ENCODE data around the gene ST3GAL4. TPM values are rescaled to one million over a fixed set of nuclear protein-coding genes. Genes with fewer than 3 reads are reported as not detected.

Gene ST3GAL4
- total RNA-seq, 1 experiment from 2014 or later = 13.6 TPM

DNA sequence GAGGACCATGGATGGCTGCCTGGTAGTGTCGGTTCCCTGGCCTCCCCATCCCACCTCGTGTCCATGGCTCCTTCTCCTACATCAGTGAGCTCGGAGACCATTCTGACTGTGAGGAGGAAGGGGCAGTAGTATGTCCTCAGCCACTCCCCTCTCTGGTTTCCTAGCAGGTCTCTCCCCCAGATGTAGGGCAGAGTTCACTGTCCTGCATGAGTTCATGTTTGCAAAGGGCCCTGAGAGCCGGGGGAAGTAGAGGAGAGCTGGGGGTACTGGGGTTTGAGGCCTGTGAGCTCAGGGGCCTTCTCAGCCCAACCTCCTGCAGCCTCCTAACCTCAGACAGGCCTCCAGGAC lies 18.4 kb upstream of the ST3GAL4 start:
- no peak overlapping the region for H4K8ac ChIP-seq (replicated peaks; ENCODE audit: insufficient read length, low read depth, low read length)
- WGBS (ENCODE audit: extremely low coverage, insufficient read length, low lambda C conversion rate) = no CpG with 5 or more reads among the region's 4 CpGs
- no peak for DNase-seq
- no peak overlapping the region for H3K23ac ChIP-seq (ENCODE audit: insufficient read length, low read depth, low read length)
- Mint-ChIP-seq H3K36me3 (ENCODE audit: insufficient read depth in 1 of 3, low read depth in 3 of 3) (peaks cover 13 to 54% (median 42%) of the 10 kb centered on the region in 3 experiments; a peak in 6 of 7 replicates), H3K27me3 (ENCODE audit: low read depth) (no peaks in the 10 kb centered on the region), H3K4me3 (no peak overlapping the region), H3K4me1 (peaks cover 18 to 20% of the 10 kb centered on the region in 2 experiments), H3K27ac (0 out of 7 replicates have a peak overlapping the region, but pooled peaks of 1 of the 3 experiments have one; percentile 10), H3K9me3 (no peaks in the 10 kb centered on the region)
- H2AK5ac ChIP-seq (ENCODE audit: insufficient read length, low read length) = no peak overlapping the region
- no peak overlapping the region for H2BK15ac ChIP-seq (ENCODE audit: low read depth, low read length)
- H3K27me3 ChIP-seq (ENCODE audit: insufficient read depth, low read length) = no peaks in the 10 kb centered on the region
- no peak overlapping the region for H2AFZ ChIP-seq (ENCODE audit: low read length)
- no peak overlapping the region for H2BK120ac ChIP-seq (ENCODE audit: low read depth, low read length, poor library complexity, severe bottlenecking)
- H3K4me2 ChIP-seq (ENCODE audit: insufficient read depth, insufficient read length, low read length) = no peak overlapping the region
- peaks cover 3% of the 10 kb centered on the region for H4K20me1 ChIP-seq (ENCODE audit: control insufficient read depth, insufficient read depth, insufficient read length)
- no peak overlapping the region for H3K9ac ChIP-seq (ENCODE audit: extremely low read depth, insufficient read length, low read length)
- H3K79me2 ChIP-seq (ENCODE audit: insufficient read depth, low read length) = no peaks in the 10 kb centered on the region
- H3K23me2 ChIP-seq (ENCODE audit: insufficient read length, low read depth, low read length, poor library complexity, severe bottlenecking) = no peaks in the 10 kb centered on the region
- H3K4me1 ChIP-seq (ENCODE audit: insufficient read depth, low read length) = no peaks in the 10 kb centered on the region; the same call in 1 of the 2 replicates
- H2BK12ac ChIP-seq (ENCODE audit: insufficient read length, low read depth, low read length) = no peak overlapping the region
- no peak overlapping the region for H2BK5ac ChIP-seq (ENCODE audit: insufficient read length, low read length)
- no peaks in the 10 kb centered on the region for H3K79me1 ChIP-seq (ENCODE audit: insufficient read depth, low read depth, low read length, poor library complexity, severe bottlenecking)
- H4K5ac ChIP-seq (ENCODE audit: insufficient read length, low read depth, low read length) = no peak overlapping the region
- no peak overlapping the region for H2BK20ac ChIP-seq (ENCODE audit: low read depth, low read length, poor library complexity, severe bottlenecking)
- TF ChIP-seq CTCF (conservative IDR thresholded peaks at IDR 0.05) = no peak
- H3T11ph ChIP-seq (ENCODE audit: low read length) = no peak overlapping the region
- H3K14ac ChIP-seq (ENCODE audit: insufficient read depth, low read length) = no peak overlapping the region
- H3K27ac ChIP-seq (ENCODE audit: insufficient read length, low read depth, low read length) = no peak overlapping the region
- no peak overlapping the region for H3K56ac ChIP-seq (ENCODE audit: insufficient read length, low read depth, low read length)
- no peak overlapping the region for H4K91ac ChIP-seq (ENCODE audit: insufficient read length, low read depth, low read length)
- H3K9me3 ChIP-seq (ENCODE audit: control insufficient read depth, low read depth, low read length) = no peaks in the 10 kb centered on the region
- H3K18ac ChIP-seq (ENCODE audit: insufficient read length, low read depth, low read length) = no peak overlapping the region
- H3K4ac ChIP-seq (ENCODE audit: low read depth, low read length) = no peak overlapping the region

All from H9 (cell line).